Heart left ventricle (tissue), 13 donors: ENCODE results near the gene ZNF683.

Source experiments
- POLR2A ChIP-seq, 2 donors: fragments of 450-650 bp; IDR thresholded peaks; one replicate each; pipeline ENCODE4 v1.6.1; 2017; ENCODE audit warnings: antibody characterized with exemption in 2 of 2, mild to moderate bottlenecking in 2 of 2, moderate library complexity in 2 of 2
- TF ChIP-seq, protein P1 (sequence below), 12 donors: fragments of 200-600 bp; sonication (generic) in 4 of 12; IDR thresholded peaks; one replicate each; pipeline versions ENCODE4 v1.5.0 to v1.8.0; 2018 to 2022; ENCODE audit warnings: antibody characterized with exemption in 12 of 12, mild to moderate bottlenecking in 5 of 12
- donor health status: ischemic (EF 13 %, LVEDD 7.1; RV severe dilation, severe dysfunction).
- donor health status: DM: no; HTN: yes; CAD: no.
- donor health status: DM: no; HTN: no; CAD: no.
- donor health status: ischemic (EF 25% LVEDD 6.9; RV normal size, moderate dysfunction).
- donor health status: ischemic (EF 25% LVEDD 5.7; RV mildly dilated, moderate dysfunction).
- donor health status: ischemic (EF 35%, LVEDD 5.7; RV mildly dilated, moderate dysfunction).
- donor health status: nonischemic (EF 11% LVEDD 7.7; RV severe dilation, severe dysfunction).
- donor health status: DM: yes; HTN: yes; CAD: no.
- donor health status: PGD.
- donor health status: ischemic (EF 29% LVEDD 5.4; RV normal size, mild dysfunction).
- donor health status: nonischemic (EF 23%, LVEDD 6.1; RV moderate dilation, normal function).

DNA sequence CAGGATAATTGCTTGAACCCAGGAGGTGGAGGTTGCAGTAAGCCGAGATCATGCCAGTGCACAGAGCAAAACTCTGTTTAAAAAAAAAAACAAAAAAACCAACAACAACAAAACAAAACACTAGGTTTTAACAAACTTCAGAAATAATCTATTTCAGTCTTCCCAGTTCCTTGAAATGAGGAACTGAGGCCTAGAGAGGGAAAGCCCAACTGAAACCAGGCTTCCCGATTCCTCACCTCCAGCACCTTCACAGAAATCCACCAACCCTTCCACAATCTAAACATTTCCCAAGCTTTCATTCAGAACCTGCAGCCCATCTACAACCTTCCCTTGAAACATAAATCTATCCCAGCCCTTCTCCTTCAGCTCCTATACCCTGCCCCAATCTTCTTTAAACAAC, 55.4 kb downstream of the ZNF683 start:
- TF ChIP-seq, protein P1, sequence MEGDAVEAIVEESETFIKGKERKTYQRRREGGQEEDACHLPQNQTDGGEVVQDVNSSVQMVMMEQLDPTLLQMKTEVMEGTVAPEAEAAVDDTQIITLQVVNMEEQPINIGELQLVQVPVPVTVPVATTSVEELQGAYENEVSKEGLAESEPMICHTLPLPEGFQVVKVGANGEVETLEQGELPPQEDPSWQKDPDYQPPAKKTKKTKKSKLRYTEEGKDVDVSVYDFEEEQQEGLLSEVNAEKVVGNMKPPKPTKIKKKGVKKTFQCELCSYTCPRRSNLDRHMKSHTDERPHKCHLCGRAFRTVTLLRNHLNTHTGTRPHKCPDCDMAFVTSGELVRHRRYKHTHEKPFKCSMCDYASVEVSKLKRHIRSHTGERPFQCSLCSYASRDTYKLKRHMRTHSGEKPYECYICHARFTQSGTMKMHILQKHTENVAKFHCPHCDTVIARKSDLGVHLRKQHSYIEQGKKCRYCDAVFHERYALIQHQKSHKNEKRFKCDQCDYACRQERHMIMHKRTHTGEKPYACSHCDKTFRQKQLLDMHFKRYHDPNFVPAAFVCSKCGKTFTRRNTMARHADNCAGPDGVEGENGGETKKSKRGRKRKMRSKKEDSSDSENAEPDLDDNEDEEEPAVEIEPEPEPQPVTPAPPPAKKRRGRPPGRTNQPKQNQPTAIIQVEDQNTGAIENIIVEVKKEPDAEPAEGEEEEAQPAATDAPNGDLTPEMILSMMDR (IDR thresholded peaks at IDR 0.05), result no peak
- TF ChIP-seq POLR2A (IDR thresholded peaks at IDR 0.05), result no peak
